GM10266 (cell line): Measurements from ENCODE around the gene SLC6A15.
A peak's percentile ranks its signal among the peaks of the same experiment; 100 is the strongest.

Experiments used
- DNase-seq: peaks from one replicate; pipeline ENCODE4 v3.0.0; 2012; ENCODE audit errors: extremely low spot score
- CTCF ChIP-seq: IDR thresholded peaks from 2 replicates; pipeline ENCODE4 v1.5.1; 2012; ENCODE audit warnings: mild to moderate bottlenecking, low read depth; ENCODE audit not compliant: control insufficient read depth, insufficient read depth; ENCODE audit errors: missing control alignments

The SLC6A15 gene

GRCh38 chr12:84822525-84822924 is 90.1 kb downstream of the SLC6A15 start:
- no peak for TF ChIP-seq CTCF
- no peak for DNase-seq

- DNase-seq = no peak
- TF ChIP-seq CTCF = no peak
These were observed 95.5 kb downstream of the SLC6A15 start for GRCh38 chr12:84816916-84817695.

- DNase-seq = no peak
- TF ChIP-seq CTCF = no peak
These were observed 97.8 kb downstream of the SLC6A15 start for GRCh38 chr12:84814664-84815245.

- DNase-seq = peak; percentile 3
- TF ChIP-seq CTCF = no peak
These were observed 98.6 kb downstream of the SLC6A15 start for GRCh38 chr12:84813780-84814663.

GRCh38 chr12:84811291-84811690 is 101.3 kb downstream of the SLC6A15 start:
- DNase-seq = no peak
- TF ChIP-seq CTCF = no peak

- TF ChIP-seq CTCF = no peak
- DNase-seq = no peak
These were observed 102.0 kb downstream of the SLC6A15 start for GRCh38 chr12:84810611-84811010.
